Sigmoid colon (tissue), 4 donors: ENCODE measurements around the gene GRIK1.

ENCODE experiments used
- EP300 ChIP-seq, 4 donors: sonication (generic); formaldehyde crosslinking; IDR thresholded peaks; one replicate each; pipeline ENCODE4 v1.6.1; 2017; ENCODE audit warnings: antibody characterized with exemption in 4 of 4
- POLR2A ChIP-seq, 2 donors: fragments of 450-650 bp; IDR thresholded peaks; one replicate each; pipeline ENCODE4 v1.6.1; 2016; ENCODE audit warnings: antibody characterized with exemption in 2 of 2, mild to moderate bottlenecking in 2 of 2, moderate library complexity in 2 of 2
- POLR2AphosphoS5 ChIP-seq, 4 donors: sonication (generic); formaldehyde crosslinking; IDR thresholded peaks; one replicate each; pipeline ENCODE4 v1.6.1; 2017; ENCODE audit warnings: antibody characterized with exemption in 4 of 4
- TF ChIP-seq, protein P1 (sequence below), 4 experiments: fragments of 450-650 bp in 3 of 4; fragments of 200-600 bp in 1 of 4; IDR thresholded peaks; one replicate each; pipeline ENCODE4 v1.5.1; 2016 to 2019; ENCODE audit warnings: antibody characterized with exemption in 4 of 4, mild to moderate bottlenecking in 3 of 4, moderate library complexity in 2 of 4

DNA sequence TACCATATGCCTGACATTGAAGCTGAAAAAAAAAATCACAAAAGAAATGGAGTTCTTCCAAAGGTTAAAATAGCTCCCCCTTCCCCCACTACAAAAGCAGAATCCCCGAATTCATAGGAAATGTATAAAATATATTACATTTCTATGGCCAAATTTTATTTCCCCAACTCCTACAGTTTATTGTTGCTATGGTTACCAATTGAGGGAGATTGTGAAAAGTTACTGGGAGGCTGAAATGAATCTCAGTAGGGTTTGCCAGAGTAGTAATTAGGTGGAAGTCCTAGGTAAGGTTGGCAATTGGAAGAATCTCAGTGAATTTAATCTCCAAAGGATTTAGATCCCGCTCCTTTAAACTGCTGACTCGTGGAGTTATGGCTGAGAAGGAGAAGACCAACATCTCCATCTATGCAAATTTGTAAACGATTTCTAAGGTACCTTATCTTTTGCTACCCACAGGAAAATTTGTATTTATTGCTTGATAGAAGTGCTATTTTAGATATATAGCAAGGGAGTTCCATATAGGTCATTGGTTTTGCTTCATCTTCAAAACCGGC, 359.0 kb downstream of the GRIK1 start:
- TF ChIP-seq POLR2A (IDR thresholded peaks at IDR 0.05) (no peak), EP300 (IDR thresholded peaks at IDR 0.05) (no peak), POLR2AphosphoS5 (IDR thresholded peaks at IDR 0.05) (no peak)
- TF ChIP-seq, protein P1, sequence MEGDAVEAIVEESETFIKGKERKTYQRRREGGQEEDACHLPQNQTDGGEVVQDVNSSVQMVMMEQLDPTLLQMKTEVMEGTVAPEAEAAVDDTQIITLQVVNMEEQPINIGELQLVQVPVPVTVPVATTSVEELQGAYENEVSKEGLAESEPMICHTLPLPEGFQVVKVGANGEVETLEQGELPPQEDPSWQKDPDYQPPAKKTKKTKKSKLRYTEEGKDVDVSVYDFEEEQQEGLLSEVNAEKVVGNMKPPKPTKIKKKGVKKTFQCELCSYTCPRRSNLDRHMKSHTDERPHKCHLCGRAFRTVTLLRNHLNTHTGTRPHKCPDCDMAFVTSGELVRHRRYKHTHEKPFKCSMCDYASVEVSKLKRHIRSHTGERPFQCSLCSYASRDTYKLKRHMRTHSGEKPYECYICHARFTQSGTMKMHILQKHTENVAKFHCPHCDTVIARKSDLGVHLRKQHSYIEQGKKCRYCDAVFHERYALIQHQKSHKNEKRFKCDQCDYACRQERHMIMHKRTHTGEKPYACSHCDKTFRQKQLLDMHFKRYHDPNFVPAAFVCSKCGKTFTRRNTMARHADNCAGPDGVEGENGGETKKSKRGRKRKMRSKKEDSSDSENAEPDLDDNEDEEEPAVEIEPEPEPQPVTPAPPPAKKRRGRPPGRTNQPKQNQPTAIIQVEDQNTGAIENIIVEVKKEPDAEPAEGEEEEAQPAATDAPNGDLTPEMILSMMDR (IDR thresholded peaks at IDR 0.05): no peak
